WI38 (cell line): ENCODE results near the gene IRF6.

Experiments used
- H3K4me3 ChIP-seq: 2 replicates; pipeline ENCODE4 v1.5.1; 2011; ENCODE audit warnings: low read depth, mild to moderate bottlenecking, control low read depth, low read length
- TF ChIP-seq, protein P1 (sequence below): IDR thresholded peaks from 2 replicates; pipeline ENCODE4 v1.5.1; 2012; ENCODE audit warnings: low read depth, mild to moderate bottlenecking, control low read depth, low read length

IRF6 gene

DNA sequence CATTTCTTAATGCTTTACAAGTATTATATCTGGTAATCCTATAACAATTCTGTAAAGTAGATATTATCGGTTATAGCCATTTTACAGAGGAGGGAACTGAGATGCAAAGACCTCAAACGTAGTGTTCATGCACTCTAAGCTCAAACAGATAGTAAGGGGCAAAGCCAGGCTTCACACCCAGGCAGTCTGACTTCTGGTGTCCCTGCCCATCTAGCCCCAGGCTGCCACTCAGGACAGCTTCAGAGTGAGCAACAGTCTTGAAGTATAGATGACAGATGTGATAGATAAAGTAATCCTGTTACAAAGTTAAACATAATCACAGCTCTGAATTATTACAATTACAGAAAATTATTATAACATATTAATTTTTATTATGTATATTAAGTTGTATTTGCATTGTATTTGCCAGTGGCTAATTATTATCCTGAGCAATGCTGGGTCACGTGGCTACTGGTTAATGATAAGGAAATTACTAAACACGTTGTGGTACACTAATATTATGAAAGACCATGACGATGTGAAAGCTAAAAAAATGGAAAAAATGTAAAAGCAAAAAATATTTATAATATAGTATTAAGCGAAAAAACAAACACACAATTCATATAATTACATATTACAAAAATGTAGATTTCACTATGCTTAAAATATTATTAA lies 56.1 kb downstream of the IRF6 start:
- TF ChIP-seq, protein P1, sequence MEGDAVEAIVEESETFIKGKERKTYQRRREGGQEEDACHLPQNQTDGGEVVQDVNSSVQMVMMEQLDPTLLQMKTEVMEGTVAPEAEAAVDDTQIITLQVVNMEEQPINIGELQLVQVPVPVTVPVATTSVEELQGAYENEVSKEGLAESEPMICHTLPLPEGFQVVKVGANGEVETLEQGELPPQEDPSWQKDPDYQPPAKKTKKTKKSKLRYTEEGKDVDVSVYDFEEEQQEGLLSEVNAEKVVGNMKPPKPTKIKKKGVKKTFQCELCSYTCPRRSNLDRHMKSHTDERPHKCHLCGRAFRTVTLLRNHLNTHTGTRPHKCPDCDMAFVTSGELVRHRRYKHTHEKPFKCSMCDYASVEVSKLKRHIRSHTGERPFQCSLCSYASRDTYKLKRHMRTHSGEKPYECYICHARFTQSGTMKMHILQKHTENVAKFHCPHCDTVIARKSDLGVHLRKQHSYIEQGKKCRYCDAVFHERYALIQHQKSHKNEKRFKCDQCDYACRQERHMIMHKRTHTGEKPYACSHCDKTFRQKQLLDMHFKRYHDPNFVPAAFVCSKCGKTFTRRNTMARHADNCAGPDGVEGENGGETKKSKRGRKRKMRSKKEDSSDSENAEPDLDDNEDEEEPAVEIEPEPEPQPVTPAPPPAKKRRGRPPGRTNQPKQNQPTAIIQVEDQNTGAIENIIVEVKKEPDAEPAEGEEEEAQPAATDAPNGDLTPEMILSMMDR: no peak
- H3K4me3 ChIP-seq: no peak overlapping the region

DNA sequence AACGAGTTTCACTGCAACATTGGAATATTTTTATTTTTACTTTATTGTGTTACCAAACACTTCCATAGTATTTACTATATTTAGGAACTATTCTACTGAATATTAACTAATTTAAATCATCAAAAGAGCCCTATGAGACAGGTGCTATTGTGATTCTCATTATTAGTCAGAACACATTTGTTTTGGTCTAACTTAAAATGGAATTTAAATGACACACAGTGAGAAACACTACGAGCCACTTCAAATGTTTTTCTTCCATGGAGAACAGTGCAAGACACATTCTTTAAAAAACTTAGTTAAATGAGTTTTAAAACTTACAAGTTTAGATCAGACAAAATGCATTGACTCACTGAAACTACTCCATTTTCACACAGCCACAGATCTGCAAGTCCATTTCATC lies 56.7 kb downstream of the IRF6 start:
- TF ChIP-seq, protein P1: no peak
- no peak overlapping the region for H3K4me3 ChIP-seq

DNA sequence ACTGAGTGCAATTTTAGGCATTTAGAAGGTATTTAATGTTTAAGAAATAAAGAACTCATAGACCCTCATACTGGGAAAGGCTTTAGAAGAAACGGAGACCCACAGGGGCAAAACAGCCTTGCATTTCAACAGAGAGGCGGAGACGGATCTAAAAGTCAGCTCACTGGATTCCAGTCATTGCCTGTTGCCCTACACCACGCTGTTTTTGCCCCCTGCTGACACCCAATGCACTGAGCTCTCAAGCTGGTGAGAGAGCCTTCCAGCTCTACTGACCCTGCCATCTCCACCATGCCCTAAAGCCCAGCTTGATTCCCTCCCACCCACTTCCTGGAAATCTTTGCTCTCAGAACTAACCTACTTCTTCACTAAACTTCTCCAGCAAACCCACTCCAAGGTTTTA lies 57.3 kb downstream of the IRF6 start:
- TF ChIP-seq, protein P1: no peak
- no peak overlapping the region for H3K4me3 ChIP-seq

DNA sequence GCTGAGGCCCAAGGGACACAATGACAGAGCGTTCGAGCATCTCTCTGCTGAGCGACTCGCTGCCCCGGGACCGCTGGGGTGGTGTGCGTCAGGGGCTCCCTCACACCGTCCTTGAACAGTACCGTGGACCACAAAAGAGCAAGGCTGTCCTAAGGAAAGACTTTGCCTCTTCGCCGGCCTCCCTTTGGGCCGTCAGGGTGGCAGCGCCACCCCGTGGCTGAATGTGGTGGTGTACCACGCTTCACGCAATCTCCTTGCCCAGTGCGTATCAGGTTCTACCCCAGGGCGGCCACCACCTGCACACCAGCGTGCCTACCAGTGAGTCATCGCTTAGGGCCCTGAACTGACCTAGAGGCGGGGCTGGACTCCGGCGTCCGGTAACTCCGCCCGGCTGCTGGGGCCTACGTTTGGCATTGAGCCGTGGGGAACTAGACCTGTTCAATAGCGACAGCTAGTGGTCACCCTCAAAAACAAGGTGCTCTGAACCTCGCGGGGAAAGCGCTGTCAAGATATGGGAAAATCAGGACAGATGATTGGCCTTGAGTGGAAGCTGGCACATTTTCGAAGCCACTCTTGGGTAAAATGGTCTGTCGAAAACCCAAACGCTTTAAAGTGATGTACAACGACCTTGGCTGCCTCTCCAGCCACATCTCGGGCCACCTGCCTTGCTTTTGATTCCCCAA lies 58.2 kb downstream of the IRF6 start:
- H3K4me3 ChIP-seq: 0 out of 2 replicates have a peak overlapping the region, but pooled peaks have one; percentile 12
- TF ChIP-seq, protein P1: peak; percentile 79

DNA sequence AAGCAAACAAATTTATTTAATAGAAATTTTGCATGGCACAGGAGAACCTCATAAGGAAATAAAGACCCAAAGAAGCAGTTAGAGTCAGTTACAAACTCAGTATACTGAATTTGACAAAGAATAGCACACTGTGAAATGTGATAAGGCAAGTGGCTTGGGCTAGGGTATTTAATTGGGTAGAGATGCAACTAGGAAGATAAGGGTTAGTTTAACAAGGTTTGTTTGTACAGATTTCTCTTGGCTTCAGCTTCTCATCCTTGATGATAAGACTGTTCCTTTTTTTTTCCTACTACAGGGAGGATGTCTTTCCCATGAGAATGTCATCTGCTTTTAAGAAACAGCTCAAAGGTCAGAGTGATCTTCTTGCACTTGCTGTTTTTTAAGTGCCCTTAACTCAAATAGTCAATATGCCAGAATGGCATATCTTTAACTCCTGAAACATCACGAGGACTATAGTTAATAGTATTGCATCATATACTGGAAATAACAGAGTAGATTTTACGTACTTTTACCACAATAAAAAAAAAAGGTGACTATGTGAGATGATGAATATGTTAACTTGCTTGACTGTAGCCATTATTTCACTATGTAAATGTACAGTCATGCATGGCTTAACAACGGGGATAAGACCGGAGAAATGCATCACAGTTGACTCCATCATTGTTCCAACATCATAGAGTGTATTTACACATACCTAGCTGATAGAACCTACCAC lies 59.3 kb downstream of the IRF6 start:
- no peak overlapping the region for H3K4me3 ChIP-seq
- TF ChIP-seq, protein P1: no peak

DNA sequence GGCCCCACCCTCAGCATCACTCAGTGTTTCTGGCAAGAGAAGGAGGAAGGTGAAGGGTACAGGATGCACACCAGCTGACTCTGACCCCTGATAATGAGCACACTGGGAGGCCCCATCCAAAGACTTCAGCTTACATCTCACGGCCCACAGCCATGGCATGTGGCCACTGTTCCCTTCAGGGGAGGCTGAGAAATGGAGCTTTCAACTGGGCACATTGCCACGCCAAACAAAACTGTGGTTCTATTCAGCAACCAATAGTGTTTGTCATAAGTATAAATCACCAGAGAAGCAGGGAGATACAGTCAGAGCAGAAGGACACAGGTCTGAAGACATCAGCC lies 62.8 kb downstream of the IRF6 start:
- H3K4me3 ChIP-seq: no peak overlapping the region
- TF ChIP-seq, protein P1: no peak
